ENCODE data around the gene CAMK1D. TPM values are rescaled to one million over a fixed set of nuclear protein-coding genes. Genes with fewer than 3 reads are reported as not detected.
"Not testable (repeated sequence)": the region's sequence is repeated elsewhere in the genome, so short reads cannot be mapped to it uniquely, and the experiment has no call there.

The CAMK1D gene
- total RNA-seq, 1 donor from 2014 or later = 2.3 TPM

DNA sequence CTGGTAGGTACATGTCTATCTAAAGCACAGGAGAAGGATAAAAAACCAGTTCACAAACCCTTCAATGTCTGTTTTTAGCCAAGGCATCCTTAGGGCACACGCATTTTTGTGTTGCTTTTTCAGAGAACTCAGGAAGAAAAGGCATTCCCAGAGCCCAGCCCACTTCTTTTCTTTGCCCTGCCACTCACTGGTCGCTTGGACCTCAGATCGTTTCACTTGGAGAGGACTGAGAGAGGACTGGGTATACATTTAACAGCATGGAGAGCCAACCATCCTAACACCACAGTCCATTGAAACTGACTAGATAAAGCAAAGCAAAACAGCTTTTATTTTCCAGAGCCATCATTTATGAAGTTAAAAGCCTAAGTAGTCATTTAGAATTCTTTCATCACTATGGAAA, 194.2 kb downstream of the CAMK1D start:
- no peak for DNase-seq (ENCODE audit: low read depth)
- Histone ChIP-seq H3K36me3 (ENCODE audit: control insufficient read depth, insufficient read depth, low read length) (no peaks in the 10 kb centered on the region), H3K4me3 (ENCODE audit: low read depth, low read length) (no peak overlapping the region), H3K27me3 (ENCODE audit: control insufficient read depth, insufficient read depth, low read length) (no peaks in the 10 kb centered on the region)
- TF ChIP-seq, protein P1, sequence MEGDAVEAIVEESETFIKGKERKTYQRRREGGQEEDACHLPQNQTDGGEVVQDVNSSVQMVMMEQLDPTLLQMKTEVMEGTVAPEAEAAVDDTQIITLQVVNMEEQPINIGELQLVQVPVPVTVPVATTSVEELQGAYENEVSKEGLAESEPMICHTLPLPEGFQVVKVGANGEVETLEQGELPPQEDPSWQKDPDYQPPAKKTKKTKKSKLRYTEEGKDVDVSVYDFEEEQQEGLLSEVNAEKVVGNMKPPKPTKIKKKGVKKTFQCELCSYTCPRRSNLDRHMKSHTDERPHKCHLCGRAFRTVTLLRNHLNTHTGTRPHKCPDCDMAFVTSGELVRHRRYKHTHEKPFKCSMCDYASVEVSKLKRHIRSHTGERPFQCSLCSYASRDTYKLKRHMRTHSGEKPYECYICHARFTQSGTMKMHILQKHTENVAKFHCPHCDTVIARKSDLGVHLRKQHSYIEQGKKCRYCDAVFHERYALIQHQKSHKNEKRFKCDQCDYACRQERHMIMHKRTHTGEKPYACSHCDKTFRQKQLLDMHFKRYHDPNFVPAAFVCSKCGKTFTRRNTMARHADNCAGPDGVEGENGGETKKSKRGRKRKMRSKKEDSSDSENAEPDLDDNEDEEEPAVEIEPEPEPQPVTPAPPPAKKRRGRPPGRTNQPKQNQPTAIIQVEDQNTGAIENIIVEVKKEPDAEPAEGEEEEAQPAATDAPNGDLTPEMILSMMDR (IDR thresholded peaks at IDR 0.05; ENCODE audit: insufficient read depth, low read length, poor library complexity, severe bottlenecking) = no peak

DNA sequence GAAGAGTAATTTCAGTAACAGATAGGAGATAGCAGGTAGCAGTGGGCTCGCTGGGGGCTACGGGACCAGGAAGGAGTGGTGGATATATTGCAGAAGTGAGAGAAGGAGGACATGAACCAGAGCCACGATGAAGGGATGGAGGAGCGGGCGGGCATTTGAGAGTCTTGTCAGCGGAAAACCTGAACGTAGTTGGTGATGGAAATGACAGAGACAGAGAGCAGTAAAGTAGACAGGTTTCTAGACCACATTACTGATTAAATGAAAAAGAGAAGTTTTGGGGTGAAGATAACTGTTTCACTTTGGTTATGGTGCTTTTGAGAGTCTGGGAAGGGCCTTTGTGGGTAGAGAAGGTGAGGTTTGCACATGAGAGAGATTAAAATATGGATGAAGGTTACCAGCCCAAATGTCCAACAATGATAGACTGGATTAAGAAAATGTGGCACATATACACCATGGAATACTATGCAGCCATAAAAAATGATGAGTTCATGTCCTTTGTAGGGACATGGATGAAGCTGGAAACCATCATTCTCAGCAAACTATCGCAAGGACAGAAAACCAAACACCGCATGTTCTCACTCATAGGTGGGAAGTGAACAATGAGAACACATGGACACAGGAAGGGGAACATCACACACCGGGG, 196.9 kb downstream of the CAMK1D start:
- DNase-seq (ENCODE audit: low read depth); H3K4me3 ChIP-seq (ENCODE audit: low read depth, low read length); H3K27me3 ChIP-seq (ENCODE audit: control insufficient read depth, insufficient read depth, low read length); H3K36me3 ChIP-seq (ENCODE audit: control insufficient read depth, insufficient read depth, low read length): not testable (repeated sequence)

DNA sequence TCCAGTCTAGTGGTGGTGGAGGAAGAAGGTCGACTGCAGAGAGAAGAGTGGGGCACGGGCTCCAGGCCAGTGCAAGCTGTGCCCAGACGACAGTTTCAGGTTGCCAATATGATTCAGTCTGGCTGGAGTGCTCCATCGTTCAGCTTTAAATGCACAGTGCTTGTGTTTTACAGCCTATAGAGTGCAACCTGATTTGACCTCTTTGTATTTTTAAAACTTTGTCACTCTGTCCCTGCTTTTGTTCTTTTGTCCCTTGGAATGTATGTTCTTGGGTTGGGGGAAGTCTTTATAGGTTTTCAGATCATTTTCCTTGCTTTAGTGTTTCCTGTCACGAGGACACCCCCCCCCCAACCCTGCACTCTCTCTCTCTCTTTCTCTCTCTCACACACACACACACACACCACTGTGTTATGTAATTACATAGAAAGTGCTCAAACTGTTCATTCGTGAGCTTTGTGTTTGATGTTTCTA, 198.0 kb downstream of the CAMK1D start:
- Histone ChIP-seq H3K4me3 (ENCODE audit: low read depth, low read length) (no peak overlapping the region), H3K27me3 (ENCODE audit: control insufficient read depth, insufficient read depth, low read length) (no peaks in the 10 kb centered on the region), H3K36me3 (ENCODE audit: control insufficient read depth, insufficient read depth, low read length) (no peaks in the 10 kb centered on the region)
- no peak for DNase-seq (ENCODE audit: low read depth)
- TF ChIP-seq, protein P1 (IDR thresholded peaks at IDR 0.05; ENCODE audit: insufficient read depth, low read length, poor library complexity, severe bottlenecking) = no peak

DNA sequence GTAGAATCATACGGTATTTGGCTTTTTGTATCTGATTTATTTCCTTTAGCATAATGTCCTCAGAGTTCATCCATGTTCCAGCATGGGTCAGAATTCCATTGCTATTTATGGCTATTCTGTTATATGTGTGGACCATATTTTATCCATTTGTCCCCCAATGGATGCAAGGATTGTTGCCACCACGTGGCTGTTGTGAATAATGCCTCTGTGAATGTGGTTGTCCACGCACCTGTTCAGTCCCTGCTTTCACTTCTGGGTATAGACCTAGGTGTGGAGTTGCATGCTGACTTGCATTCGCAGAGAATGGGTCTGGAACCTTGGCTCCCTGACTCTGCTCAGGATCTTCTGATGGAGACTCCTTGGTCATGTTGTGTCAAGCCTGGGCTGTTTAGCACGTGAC, 199.9 kb downstream of the CAMK1D start:
- H3K27me3 ChIP-seq (ENCODE audit: control insufficient read depth, insufficient read depth, low read length) = no peaks in the 10 kb centered on the region
- H3K36me3 ChIP-seq (ENCODE audit: control insufficient read depth, insufficient read depth, low read length) = no peaks in the 10 kb centered on the region
- TF ChIP-seq, protein P1 (IDR thresholded peaks at IDR 0.05; ENCODE audit: insufficient read depth, low read length, poor library complexity, severe bottlenecking) = no peak
- H3K4me3 ChIP-seq (ENCODE audit: low read depth, low read length) = no peak overlapping the region
- DNase-seq (ENCODE audit: low read depth) = no peak

DNA sequence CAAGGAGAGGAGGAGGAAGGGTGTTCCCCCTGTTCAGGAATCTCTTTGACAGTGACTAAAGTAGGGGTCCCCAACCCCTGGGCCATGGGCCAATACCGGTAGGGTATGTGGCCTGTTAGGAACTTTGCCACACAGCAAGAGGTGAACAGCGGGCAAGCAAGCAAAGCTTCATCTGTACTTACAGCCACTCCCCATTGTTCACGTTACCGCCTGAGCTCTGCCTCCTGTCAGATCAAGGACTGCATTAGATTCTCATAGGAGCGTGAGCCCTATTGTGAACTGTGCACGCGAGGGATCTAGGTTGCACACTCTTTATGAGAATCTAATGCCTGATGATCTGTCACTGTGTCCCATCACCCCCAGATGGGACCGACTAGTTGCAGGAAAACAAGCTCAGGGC, 201.6 kb downstream of the CAMK1D start:
- no peak overlapping the region for H3K4me3 ChIP-seq (ENCODE audit: low read depth, low read length)
- DNase-seq (ENCODE audit: low read depth) = no peak
- TF ChIP-seq, protein P1 (IDR thresholded peaks at IDR 0.05; ENCODE audit: insufficient read depth, low read length, poor library complexity, severe bottlenecking) = no peak
- H3K36me3 ChIP-seq (ENCODE audit: control insufficient read depth, insufficient read depth, low read length) = no peaks in the 10 kb centered on the region
- no peaks in the 10 kb centered on the region for H3K27me3 ChIP-seq (ENCODE audit: control insufficient read depth, insufficient read depth, low read length)

DNA sequence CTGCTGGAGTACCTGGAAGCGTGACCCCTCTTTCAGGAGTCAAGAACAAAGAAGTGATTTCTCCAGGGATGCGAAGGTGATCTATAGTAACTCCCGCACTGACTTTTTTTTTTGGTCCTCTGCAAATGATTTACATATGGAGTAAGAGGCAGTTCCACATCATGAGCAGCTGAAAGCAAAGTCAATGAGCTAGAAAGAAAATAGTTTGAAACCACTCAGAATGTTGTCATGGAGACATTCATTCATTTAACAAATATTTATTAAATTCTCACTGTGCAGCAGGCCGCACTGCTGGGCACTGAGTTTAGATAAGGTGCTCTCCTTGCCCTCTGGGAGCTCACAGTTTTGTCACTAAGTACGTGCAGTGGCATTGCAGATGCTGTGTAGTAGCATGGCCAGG, 206.7 kb downstream of the CAMK1D start:
- H3K27me3 ChIP-seq (ENCODE audit: control insufficient read depth, insufficient read depth, low read length) = no peaks in the 10 kb centered on the region
- TF ChIP-seq, protein P1 (IDR thresholded peaks at IDR 0.05; ENCODE audit: insufficient read depth, low read length, poor library complexity, severe bottlenecking) = no peak
- DNase-seq (ENCODE audit: low read depth) = peak; percentile 71

More for the DNA sequence above, 206.7 kb downstream of the CAMK1D start:
- H3K36me3 ChIP-seq (ENCODE audit: control insufficient read depth, insufficient read depth, low read length) = no peaks in the 10 kb centered on the region
- no peak overlapping the region for H3K4me3 ChIP-seq (ENCODE audit: low read depth, low read length)

Measured in kidney epithelial cell (primary cell).